ENCODE measurements around the gene HEG1.

GRCh38 chr3:125059488-125060245, 3.9 kb upstream of the HEG1 start:
- TF ChIP-seq, protein P1, sequence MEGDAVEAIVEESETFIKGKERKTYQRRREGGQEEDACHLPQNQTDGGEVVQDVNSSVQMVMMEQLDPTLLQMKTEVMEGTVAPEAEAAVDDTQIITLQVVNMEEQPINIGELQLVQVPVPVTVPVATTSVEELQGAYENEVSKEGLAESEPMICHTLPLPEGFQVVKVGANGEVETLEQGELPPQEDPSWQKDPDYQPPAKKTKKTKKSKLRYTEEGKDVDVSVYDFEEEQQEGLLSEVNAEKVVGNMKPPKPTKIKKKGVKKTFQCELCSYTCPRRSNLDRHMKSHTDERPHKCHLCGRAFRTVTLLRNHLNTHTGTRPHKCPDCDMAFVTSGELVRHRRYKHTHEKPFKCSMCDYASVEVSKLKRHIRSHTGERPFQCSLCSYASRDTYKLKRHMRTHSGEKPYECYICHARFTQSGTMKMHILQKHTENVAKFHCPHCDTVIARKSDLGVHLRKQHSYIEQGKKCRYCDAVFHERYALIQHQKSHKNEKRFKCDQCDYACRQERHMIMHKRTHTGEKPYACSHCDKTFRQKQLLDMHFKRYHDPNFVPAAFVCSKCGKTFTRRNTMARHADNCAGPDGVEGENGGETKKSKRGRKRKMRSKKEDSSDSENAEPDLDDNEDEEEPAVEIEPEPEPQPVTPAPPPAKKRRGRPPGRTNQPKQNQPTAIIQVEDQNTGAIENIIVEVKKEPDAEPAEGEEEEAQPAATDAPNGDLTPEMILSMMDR (IDR thresholded peaks at IDR 0.05; ENCODE audit: low read depth, low read length) = no peak
- TF ChIP-seq, protein P2, sequence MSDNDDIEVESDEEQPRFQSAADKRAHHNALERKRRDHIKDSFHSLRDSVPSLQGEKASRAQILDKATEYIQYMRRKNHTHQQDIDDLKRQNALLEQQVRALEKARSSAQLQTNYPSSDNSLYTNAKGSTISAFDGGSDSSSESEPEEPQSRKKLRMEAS (IDR thresholded peaks at IDR 0.05; ENCODE audit: low read depth, low read length) = no peak

Measured in NB4 (cell line).